GM20000 (cell line): ENCODE results near the gene FBLN1.

Experiments used
- DNase-seq: peaks from one replicate; pipeline ENCODE4 v3.0.0; 2012; ENCODE audit warnings: low spot score
- CTCF ChIP-seq: IDR thresholded peaks from 2 replicates; pipeline ENCODE4 v1.5.1; 2012; ENCODE audit warnings: mild to moderate bottlenecking, control low read depth; ENCODE audit errors: extremely low read depth, missing control alignments

The FBLN1 gene

GRCh38 chr22:45562102-45562501, 59.4 kb downstream of the FBLN1 start:
- no peak for DNase-seq
- no peak for TF ChIP-seq CTCF

GRCh38 chr22:45562537-45563361, 60.1 kb downstream of the FBLN1 start:
- no peak for DNase-seq
- TF ChIP-seq CTCF = no peak

GRCh38 chr22:45563362-45564040, 60.8 kb downstream of the FBLN1 start:
- DNase-seq = no peak
- no peak for TF ChIP-seq CTCF

- TF ChIP-seq CTCF = no peak
- no peak for DNase-seq
These were observed 61.8 kb downstream of the FBLN1 start for GRCh38 chr22:45564349-45565030.

GRCh38 chr22:45565171-45565570, 62.5 kb downstream of the FBLN1 start:
- DNase-seq = no peak
- TF ChIP-seq CTCF = no peak

DNA sequence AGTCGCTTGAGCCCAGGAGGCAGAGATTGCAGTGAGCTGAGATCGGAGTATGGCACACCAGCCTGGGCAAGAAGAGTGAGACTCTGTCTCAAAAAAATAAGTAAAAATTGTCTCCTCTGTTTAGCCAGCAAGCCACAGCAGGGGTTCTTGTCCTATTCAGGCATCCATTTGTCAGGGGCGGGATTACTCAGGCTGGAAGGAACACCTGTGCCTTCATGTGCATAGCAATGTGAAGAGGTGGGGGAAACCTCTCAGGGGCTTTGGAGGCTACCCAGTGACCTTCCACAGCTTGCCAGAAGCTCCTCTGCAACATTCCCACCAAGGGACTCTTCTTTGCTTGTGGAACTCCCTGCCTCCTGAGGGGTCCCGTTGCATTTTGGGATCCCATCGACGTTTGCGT, 63.3 kb downstream of the FBLN1 start:
- no peak for DNase-seq
- no peak for TF ChIP-seq CTCF

- no peak for DNase-seq
- no peak for TF ChIP-seq CTCF
These were observed 65.5 kb downstream of the FBLN1 start for GRCh38 chr22:45568213-45568612.
